Measurements from ENCODE around the gene DDX21.
"Not testable (repeated sequence)": the region's sequence is repeated elsewhere in the genome, so short reads cannot be mapped to it uniquely, and the experiment has no call there.

The DDX21 gene

DNA sequence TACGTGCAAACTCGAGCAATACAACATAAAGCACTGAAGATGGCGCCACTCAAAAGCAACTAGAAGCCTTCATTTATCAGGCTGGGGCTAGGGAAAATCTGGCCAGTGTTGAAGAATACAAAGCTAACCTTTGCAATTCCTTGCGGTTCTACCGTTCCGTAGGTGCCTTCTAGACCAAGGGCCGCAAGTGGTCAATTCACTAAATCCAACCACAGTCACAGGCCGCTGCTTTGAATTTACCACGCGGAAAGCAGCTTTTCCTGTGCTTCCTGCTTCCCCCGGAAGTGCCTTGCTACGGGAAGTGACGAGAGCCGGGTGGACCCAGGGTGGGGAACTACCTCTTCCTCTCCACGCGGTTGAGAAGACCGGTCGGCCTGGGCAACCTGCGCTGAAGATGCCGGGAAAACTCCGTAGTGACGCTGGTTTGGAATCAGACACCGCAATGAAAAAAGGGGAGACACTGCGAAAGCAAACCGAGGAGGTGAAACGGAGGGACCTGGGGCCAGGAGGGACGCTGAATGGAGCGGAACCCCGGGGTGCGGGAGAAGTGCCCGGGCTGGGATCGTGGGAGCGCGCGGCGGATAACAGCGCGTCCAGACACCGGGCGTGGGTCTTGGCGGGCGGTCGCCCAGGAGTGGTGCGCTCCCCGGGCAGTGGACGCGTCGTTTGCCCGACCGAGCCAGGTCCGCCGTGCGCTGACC lies at the start of gene DDX21:
DDX21 (plus strand) TSS at position 339 of the 701 bp plus-strand sequence; CDS start at position 395, 56 bp downstream.
- no peaks in the 10 kb centered on the region for H3K27me3 ChIP-seq (ENCODE audit: control insufficient read depth, insufficient read depth, low read length)
- H3K27ac ChIP-seq (ENCODE audit: low read depth, low read length), result peak within 1 kb of the TSS; percentile 87
- peak within 1 kb of the TSS; percentile 91 for H3K4me3 ChIP-seq (ENCODE audit: low read length)
- H3K4me1 ChIP-seq (ENCODE audit: control insufficient read depth, insufficient read depth, low read length), result peaks cover 5% of the 10 kb centered on the region
- H3K9ac ChIP-seq (ENCODE audit: low read length), result peak within 1 kb of the TSS; percentile 72
- H3K36me3 ChIP-seq (ENCODE audit: control insufficient read depth, insufficient read depth, low read length), result peaks cover 2% of the 10 kb centered on the region

DNA sequence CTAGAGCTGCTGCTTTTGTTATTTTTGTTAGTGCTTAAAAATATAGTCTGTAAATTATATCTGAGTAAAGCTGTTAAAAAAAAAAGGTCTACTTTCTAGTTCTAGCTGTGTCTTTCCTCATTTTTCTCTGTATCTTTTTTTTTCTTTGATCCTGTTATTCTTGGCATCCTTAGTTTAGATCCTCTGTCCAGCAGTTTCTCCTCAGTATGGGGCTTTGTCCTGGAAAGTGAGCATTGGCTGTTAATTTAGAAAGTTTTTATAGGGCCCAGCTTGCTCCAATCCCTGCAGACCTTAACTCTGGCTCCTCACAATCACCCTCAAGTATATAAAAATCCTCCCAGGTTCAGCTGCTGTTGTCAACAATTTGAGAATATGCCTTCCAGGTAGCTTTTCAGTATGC lies 31.4 kb upstream of the DDX21 start:
- Histone ChIP-seq H3K4me3 (ENCODE audit: low read length) (no peak overlapping the region), H3K36me3 (ENCODE audit: control insufficient read depth, insufficient read depth, low read length) (peaks cover 5% of the 10 kb centered on the region), H3K27ac (ENCODE audit: low read depth, low read length) (no peak overlapping the region), H3K9ac (ENCODE audit: low read length) (no peak overlapping the region), H3K27me3 (ENCODE audit: control insufficient read depth, insufficient read depth, low read length) (no peaks in the 10 kb centered on the region), H3K4me1 (ENCODE audit: control insufficient read depth, insufficient read depth, low read length) (no peaks in the 10 kb centered on the region)

DNA sequence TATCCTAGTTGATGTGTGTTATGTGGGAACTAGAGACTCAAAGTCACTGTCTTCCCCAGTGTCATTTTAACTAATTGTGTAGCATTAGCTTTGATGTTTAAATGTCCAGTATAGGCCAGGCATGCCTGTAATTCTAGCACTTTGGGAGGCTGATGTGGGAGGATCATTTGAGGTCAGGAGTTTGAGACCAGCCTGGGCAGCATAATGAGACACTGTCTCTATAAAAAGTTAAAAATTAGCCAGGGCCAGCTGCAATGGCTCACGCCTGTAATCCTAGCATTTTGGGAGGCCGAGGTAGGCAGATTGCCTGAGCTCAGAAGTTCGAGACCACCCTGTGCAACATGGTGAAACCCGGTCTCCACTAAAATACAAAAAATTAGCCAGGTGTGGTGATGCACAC lies 30.5 kb upstream of the DDX21 start:
- Histone ChIP-seq H3K4me1 (ENCODE audit: control insufficient read depth, insufficient read depth, low read length) (no peaks in the 10 kb centered on the region), H3K4me3 (ENCODE audit: low read length) (no peak overlapping the region), H3K36me3 (ENCODE audit: control insufficient read depth, insufficient read depth, low read length) (no peaks in the 10 kb centered on the region), H3K9ac (ENCODE audit: low read length) (no peak overlapping the region), H3K27me3 (ENCODE audit: control insufficient read depth, insufficient read depth, low read length) (no peaks in the 10 kb centered on the region), H3K27ac (ENCODE audit: low read depth, low read length) (no peak overlapping the region)

DNA sequence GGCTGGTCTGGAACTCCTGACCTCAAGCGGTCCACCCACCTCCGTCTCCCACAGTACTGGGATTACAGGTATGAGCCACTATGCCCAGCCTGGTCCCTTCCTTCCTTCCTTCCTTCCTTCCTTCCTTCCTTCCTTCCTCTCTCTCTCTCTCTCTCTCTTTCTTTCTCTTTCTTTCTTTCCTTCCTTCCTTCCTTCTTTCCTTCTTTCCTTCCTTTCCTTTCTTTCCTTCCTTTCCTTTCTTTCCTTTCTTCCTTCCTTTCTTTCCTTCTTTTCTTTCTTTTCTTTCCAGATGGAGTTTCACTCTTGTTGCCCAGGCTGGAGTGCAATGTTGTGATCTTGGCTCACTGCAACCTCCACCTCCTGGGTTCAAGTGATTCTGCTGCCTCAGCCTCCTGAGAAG lies 26.8 kb upstream of the DDX21 start:
- H3K27me3 ChIP-seq (ENCODE audit: control insufficient read depth, insufficient read depth, low read length); H3K9ac ChIP-seq (ENCODE audit: low read length); H3K4me3 ChIP-seq (ENCODE audit: low read length); H3K4me1 ChIP-seq (ENCODE audit: control insufficient read depth, insufficient read depth, low read length); H3K27ac ChIP-seq (ENCODE audit: low read depth, low read length); H3K36me3 ChIP-seq (ENCODE audit: control insufficient read depth, insufficient read depth, low read length): not testable (repeated sequence)

DNA sequence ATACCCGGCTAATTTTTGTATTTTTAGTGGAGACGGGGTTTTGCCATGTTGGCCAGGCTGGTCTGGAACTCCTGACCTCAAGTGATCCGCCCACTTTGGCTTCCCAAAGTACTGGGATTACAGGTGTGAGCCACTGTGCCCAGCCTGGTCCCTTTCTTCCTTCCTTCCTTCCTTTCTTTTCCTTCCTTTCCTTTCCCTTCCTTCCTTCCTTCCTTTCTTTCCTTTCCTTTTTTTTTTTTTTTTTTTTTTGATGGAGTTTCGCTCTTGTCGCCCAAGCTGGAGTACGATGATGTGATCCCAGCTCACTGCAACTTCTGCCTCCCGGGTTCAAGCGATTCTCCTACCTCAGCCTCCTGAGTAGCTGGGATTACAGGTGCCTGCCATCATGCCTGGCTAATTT lies 26.1 kb upstream of the DDX21 start:
- not testable (repeated sequence) for H3K27ac ChIP-seq (ENCODE audit: low read depth, low read length); H3K4me3 ChIP-seq (ENCODE audit: low read length); H3K4me1 ChIP-seq (ENCODE audit: control insufficient read depth, insufficient read depth, low read length); H3K36me3 ChIP-seq (ENCODE audit: control insufficient read depth, insufficient read depth, low read length); H3K9ac ChIP-seq (ENCODE audit: low read length); H3K27me3 ChIP-seq (ENCODE audit: control insufficient read depth, insufficient read depth, low read length)

DNA sequence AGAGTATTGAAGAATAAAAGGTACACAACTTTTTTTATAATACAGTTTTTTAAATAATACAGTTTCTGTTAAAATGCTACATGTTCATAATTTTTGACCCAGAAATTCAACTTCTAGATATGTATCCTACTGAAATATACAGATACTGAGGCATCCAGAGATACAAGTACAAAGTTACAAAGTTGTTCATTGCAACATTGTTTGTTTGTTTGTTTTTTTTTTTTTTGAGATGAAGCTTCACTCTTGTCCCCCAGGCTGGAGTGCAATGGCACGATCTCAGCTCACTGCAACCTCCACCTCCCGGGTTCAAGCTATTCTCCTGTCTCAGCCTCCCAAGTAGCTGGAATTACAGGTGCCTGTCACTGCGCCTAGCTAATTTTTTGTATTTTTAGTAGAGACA lies 23.1 kb upstream of the DDX21 start:
- H3K4me1 ChIP-seq (ENCODE audit: control insufficient read depth, insufficient read depth, low read length); H3K36me3 ChIP-seq (ENCODE audit: control insufficient read depth, insufficient read depth, low read length); H3K4me3 ChIP-seq (ENCODE audit: low read length); H3K27ac ChIP-seq (ENCODE audit: low read depth, low read length); H3K27me3 ChIP-seq (ENCODE audit: control insufficient read depth, insufficient read depth, low read length); H3K9ac ChIP-seq (ENCODE audit: low read length): not testable (repeated sequence)

DNA sequence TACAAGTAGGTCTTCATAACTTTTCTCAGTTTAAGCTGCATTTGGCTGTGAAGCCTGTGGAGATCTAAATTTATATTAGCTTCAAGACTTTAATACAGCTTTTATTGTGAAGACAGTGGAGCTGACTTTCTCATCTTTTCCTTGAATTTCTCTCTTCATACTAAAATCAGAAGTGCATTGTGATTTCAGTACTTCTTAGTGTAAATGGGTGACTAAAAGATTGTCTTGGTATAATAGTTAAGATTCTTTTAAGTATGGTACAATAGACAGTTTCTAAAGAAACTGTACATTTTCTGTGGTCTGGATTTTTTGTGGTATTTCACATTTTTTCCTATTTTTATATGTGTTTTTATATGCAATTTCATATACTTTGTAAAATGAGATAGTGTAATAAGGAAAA lies 21.0 kb upstream of the DDX21 start:
- H3K27ac ChIP-seq (ENCODE audit: low read depth, low read length), result no peak overlapping the region
- H3K36me3 ChIP-seq (ENCODE audit: control insufficient read depth, insufficient read depth, low read length), result peaks cover 3% of the 10 kb centered on the region
- H3K4me3 ChIP-seq (ENCODE audit: low read length), result no peak overlapping the region

DNA sequence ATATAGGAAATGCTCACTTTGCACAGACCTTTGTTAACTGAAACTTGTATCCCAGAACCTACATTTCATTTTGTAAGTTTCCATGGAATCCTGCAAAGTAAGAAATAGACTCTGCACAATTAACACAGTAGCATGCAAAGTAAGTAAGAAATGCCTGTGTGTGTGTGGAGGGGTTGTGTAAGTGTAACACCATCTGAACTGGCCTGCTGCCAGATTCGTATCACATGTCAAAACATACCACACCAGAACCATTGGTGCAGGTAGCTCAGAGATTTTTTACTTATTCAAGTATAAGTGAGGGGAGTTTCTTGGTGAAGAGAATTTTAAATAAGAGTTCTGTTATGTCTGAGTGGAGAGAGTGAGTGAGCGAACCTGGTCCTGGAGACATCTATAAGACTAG lies 17.9 kb upstream of the DDX21 start:
- no peak overlapping the region for H3K9ac ChIP-seq (ENCODE audit: low read length)
- H3K4me3 ChIP-seq (ENCODE audit: low read length), result no peak overlapping the region
- no peaks in the 10 kb centered on the region for H3K27me3 ChIP-seq (ENCODE audit: control insufficient read depth, insufficient read depth, low read length)
- no peaks in the 10 kb centered on the region for H3K4me1 ChIP-seq (ENCODE audit: control insufficient read depth, insufficient read depth, low read length)
- H3K27ac ChIP-seq (ENCODE audit: low read depth, low read length), result no peak overlapping the region
- peaks cover 3% of the 10 kb centered on the region for H3K36me3 ChIP-seq (ENCODE audit: control insufficient read depth, insufficient read depth, low read length)

More for the DNA sequence above, 21.0 kb upstream of the DDX21 start:
- Histone ChIP-seq H3K9ac (ENCODE audit: low read length) (no peak overlapping the region), H3K4me1 (ENCODE audit: control insufficient read depth, insufficient read depth, low read length) (no peaks in the 10 kb centered on the region), H3K27me3 (ENCODE audit: control insufficient read depth, insufficient read depth, low read length) (no peaks in the 10 kb centered on the region)

DNA sequence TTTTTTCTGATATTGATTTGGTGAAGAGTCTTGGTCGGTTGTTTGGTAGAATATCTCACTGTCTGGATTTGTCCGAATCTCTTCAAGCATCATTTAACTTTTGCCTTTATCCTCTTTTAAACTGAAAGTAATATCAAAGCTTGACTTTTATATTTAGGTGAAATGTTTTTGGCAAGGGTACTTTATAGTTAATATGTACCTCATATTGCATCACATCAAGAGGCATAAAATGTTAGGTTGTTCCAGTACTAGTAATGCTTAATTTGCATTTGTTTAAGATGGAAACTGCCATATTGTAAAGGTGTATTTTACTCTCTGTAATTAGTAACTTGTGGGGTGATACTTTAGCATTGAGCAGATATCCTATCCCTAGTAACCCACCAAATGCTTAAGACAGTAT lies 17.1 kb upstream of the DDX21 start:
- Histone ChIP-seq H3K4me3 (ENCODE audit: low read length) (no peak overlapping the region), H3K4me1 (ENCODE audit: control insufficient read depth, insufficient read depth, low read length) (no peaks in the 10 kb centered on the region), H3K27ac (ENCODE audit: low read depth, low read length) (no peak overlapping the region), H3K9ac (ENCODE audit: low read length) (no peak overlapping the region), H3K27me3 (ENCODE audit: control insufficient read depth, insufficient read depth, low read length) (no peaks in the 10 kb centered on the region), H3K36me3 (ENCODE audit: control insufficient read depth, insufficient read depth, low read length) (peaks cover 3% of the 10 kb centered on the region)

DNA sequence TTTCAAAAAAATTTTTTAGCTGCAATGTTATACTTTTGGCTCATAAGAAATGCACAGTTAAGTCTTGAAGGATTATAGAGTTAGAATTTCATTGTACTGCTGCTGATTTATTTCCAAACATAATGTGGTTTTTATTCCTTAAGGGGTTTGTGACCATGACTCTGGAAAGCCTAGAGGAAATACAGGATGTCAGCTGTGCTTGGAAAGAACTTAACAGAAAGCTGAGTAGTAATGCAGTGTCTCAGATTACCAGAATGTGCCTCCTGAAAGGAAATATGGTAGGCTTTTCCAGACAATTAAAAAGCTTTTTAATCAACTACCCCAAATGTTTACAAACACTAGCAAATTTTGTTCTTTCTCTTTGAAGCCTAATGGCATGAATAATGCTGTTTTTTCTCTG lies 15.1 kb upstream of the DDX21 start:
- not testable (repeated sequence) for H3K27ac ChIP-seq (ENCODE audit: low read depth, low read length); H3K4me1 ChIP-seq (ENCODE audit: control insufficient read depth, insufficient read depth, low read length); H3K27me3 ChIP-seq (ENCODE audit: control insufficient read depth, insufficient read depth, low read length); H3K36me3 ChIP-seq (ENCODE audit: control insufficient read depth, insufficient read depth, low read length); H3K4me3 ChIP-seq (ENCODE audit: low read length); H3K9ac ChIP-seq (ENCODE audit: low read length)

DNA sequence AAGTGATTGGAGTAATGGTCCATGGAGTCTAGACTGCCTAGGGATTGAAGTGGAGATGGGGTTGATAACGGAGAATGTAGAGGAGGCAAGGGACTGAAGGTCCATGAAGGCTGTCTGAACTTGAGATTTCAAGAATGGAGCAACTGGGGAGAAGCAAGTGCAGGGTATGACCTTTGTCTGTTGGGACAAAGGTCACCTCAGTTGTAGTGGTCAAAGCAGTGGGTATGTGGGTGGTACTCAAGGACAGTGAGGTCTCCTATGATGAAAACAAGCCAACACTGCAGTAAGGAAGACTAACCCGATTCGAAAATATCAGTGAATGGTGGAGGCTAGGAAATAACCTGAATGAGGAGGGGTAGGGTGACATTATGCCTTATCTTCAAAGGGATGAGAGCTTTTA lies 5.4 kb upstream of the DDX21 start:
- Histone ChIP-seq H3K36me3 (ENCODE audit: control insufficient read depth, insufficient read depth, low read length) (peaks cover 20% of the 10 kb centered on the region), H3K27me3 (ENCODE audit: control insufficient read depth, insufficient read depth, low read length) (no peaks in the 10 kb centered on the region), H3K27ac (ENCODE audit: low read depth, low read length) (no peak overlapping the region), H3K4me3 (ENCODE audit: low read length) (no peak overlapping the region), H3K9ac (ENCODE audit: low read length) (no peak overlapping the region), H3K4me1 (ENCODE audit: control insufficient read depth, insufficient read depth, low read length) (no peaks in the 10 kb centered on the region)

DNA sequence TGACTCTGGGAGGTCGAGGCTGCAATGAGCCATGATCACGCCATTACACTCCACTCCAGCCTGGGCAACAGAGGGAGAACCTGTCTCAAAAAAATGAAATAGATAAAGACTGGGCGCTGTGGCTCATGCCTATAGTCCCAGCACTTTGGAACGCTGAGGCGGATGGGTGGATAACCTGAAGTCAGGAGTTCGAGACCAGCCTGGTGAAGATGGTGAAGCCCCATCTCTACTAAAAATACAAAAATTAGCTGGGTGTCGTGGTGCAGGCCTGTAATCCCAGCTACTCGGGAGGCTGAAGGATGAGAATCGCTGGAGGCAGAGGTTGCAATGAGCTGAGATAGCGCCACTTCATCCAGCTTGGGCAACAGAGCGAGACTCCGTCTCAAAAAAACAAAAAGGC lies 1.1 kb upstream of the DDX21 start:
- no peak overlapping the region for H3K27ac ChIP-seq (ENCODE audit: low read depth, low read length)
- peaks cover 5% of the 10 kb centered on the region for H3K36me3 ChIP-seq (ENCODE audit: control insufficient read depth, insufficient read depth, low read length)
- no peak overlapping the region for H3K4me3 ChIP-seq (ENCODE audit: low read length)
- H3K9ac ChIP-seq (ENCODE audit: low read length), result no peak overlapping the region
- peaks cover 5% of the 10 kb centered on the region for H3K4me1 ChIP-seq (ENCODE audit: control insufficient read depth, insufficient read depth, low read length)
- H3K27me3 ChIP-seq (ENCODE audit: control insufficient read depth, insufficient read depth, low read length), result no peaks in the 10 kb centered on the region

DNA sequence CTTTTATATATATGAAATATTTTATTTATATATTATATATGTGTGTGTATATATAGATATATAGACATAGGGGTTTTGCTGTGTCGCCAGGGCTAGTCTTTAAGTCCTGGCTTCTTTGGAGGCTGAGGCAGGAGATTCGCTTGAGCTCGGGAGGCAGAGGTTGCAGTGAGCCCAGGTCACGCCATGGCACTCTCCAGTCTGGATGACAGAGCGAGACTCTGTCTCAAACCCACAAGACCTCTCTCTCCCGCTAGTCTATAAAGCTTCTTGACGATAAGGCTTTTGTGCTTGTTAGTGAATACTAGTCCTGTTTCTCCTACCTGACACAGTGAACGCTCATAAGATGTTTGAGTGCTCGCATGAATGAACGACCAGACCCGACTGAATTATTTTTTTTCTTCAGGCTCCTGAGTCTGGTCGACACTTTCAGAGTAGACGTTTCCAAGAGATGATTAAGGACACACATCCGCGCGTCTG lies 577 bp upstream of the DDX21 start:
- Histone ChIP-seq H3K4me3 (ENCODE audit: low read length) (peak overlapping the region; percentile 91), H3K9ac (ENCODE audit: low read length) (no peak overlapping the region), H3K4me1 (ENCODE audit: control insufficient read depth, insufficient read depth, low read length) (peaks cover 5% of the 10 kb centered on the region), H3K27me3 (ENCODE audit: control insufficient read depth, insufficient read depth, low read length) (no peaks in the 10 kb centered on the region), H3K27ac (ENCODE audit: low read depth, low read length) (peak overlapping the region; percentile 38), H3K36me3 (ENCODE audit: control insufficient read depth, insufficient read depth, low read length) (peaks cover 8% of the 10 kb centered on the region)

All from rectal smooth muscle tissue (tissue), 1 donor.